Kidney (tissue), 14 donors: ENCODE results near the gene SEMA4A. TPM values are rescaled to one million over a fixed set of nuclear protein-coding genes. Genes with fewer than 3 reads are reported as not detected.

Experiments used
- DNase-seq, 5 donors: peaks; one replicate each; pipeline ENCODE4 v3.0.0-alpha.2; 2013 to 2020
- FAIRE-seq: peaks from 2 replicates; lab custom pipeline; 2012; peaks lifted over from hg19 to GRCh38; lab: Jason Lieb, UNC
- H3K27ac ChIP-seq, 2 donors: one replicate each; pipeline ENCODE4 v1.7.0; 2013; ENCODE audit warnings: low read depth in 2 of 2, low read length in 2 of 2, inconsistent platforms in 1 of 2
- H3K27me3 ChIP-seq: one replicate; pipeline ENCODE4 v1.7.1; 2013; ENCODE audit warnings: low read length, inconsistent platforms; ENCODE audit not compliant: control insufficient read depth, insufficient read depth
- H3K36me3 ChIP-seq, 3 donors: one replicate each; pipeline versions ENCODE4 v1.7.0 to v1.7.1; 2013; ENCODE audit warnings: low read length in 3 of 3, control low read depth in 1 of 3, inconsistent platforms in 1 of 3; ENCODE audit not compliant: insufficient read depth in 3 of 3, control insufficient read depth in 2 of 3
- H3K4me1 ChIP-seq, 3 donors: one replicate each; pipeline versions ENCODE4 v1.7.0 to v1.7.1; 2013; ENCODE audit warnings: low read length in 3 of 3, inconsistent platforms in 1 of 3, low read depth in 1 of 3; ENCODE audit not compliant: control insufficient read depth in 2 of 3, insufficient read depth in 2 of 3
- H3K4me3 ChIP-seq, 3 donors: one replicate each; pipeline versions ENCODE4 v1.7.0 to v1.8.1; 2013; ENCODE audit warnings: low read length in 3 of 3, control low read depth in 1 of 3, inconsistent platforms in 1 of 3
- H3K9ac ChIP-seq, 3 donors: one replicate each; pipeline versions ENCODE4 v1.7.0 to v1.7.1; 2013; ENCODE audit warnings: low read length in 3 of 3, control low read depth in 1 of 3, inconsistent platforms in 1 of 3
- H3K9me3 ChIP-seq, 3 donors: one replicate each; pipeline versions ENCODE4 v1.7.0 to v1.7.1; 2013; ENCODE audit warnings: low read length in 3 of 3, control low read depth in 1 of 3, inconsistent platforms in 1 of 3; ENCODE audit not compliant: control insufficient read depth in 2 of 3, insufficient read depth in 1 of 3
- CTCF ChIP-seq: IDR thresholded peaks from 3 replicates; pipeline ENCODE4 v1.5.1; 2012; ENCODE audit warnings: mild to moderate bottlenecking, moderate library complexity, borderline replicate concordance; ENCODE audit not compliant: insufficient read depth; ENCODE audit errors: extremely low read depth
- intact Hi-C: fragments of 100-400 bp; cut with DNase I; formaldehyde crosslinking; loops from one replicate; pipeline ENCODE4 v1.11.1; 2022
- polyA plus RNA-seq: library from polyadenylated mRNA; stranded (reverse); fragments of 350-450 nt; fragmentation: Illumina TruSeq; extraction: RNeasy Lipid Tissue Mini Kit (QIAGEN cat#74804); gene quantifications from one replicate; pipeline ENCODE4 v1.2.3, GENCODE V29; 2014; ENCODE audit warnings: low read depth, low replicate concordance; ENCODE audit not compliant: insufficient read depth
- total RNA-seq: library from RNA; stranded (reverse); fragmentation: NEBNext Ultra II Directional; extraction: Animal tissue kit (Norgen Biotek cat#: 25700); gene quantifications from one replicate; pipeline ENCODE4 v1.2.1, GENCODE V29; 2021
- donor health status: control.
- donor health status: control.
- donor health status: control.
- donor health status: control.
- donor health status: control.
- donor health status: DM: yes; HTN: yes; CAD: no.
- donor health status: Normal renal cell carcinoma (clear cell type).

Gene SEMA4A
- total and polyA plus RNA-seq, 2 donors from 2014 or later = 16.4 to 45.9 TPM

GRCh38 chr1:156217871-156218270 lies 64.5 kb downstream of the SEMA4A start:
- no peaks in the 10 kb centered on the region for H3K27me3 ChIP-seq
- FAIRE-seq = no peak
- H3K9me3 ChIP-seq = no peaks in the 10 kb centered on the region
- TF ChIP-seq CTCF = no peak
- peaks cover 6 to 17% (median 8%) of the 10 kb centered on the region in 3 donors for H3K36me3 ChIP-seq
- peaks cover 0 to 5% (median 5%) of the 10 kb centered on the region in 3 donors for H3K4me1 ChIP-seq
- no peak for DNase-seq
- H3K27ac ChIP-seq = peak overlapping the region in 1 of 2 donors; percentile 20
- intact Hi-C loops = no loop called here
- H3K9ac ChIP-seq = no peak overlapping the region
- H3K4me3 ChIP-seq = no peak overlapping the region

- no peak for FAIRE-seq
- intact Hi-C loops = loop anchor here (5.0 kb wide), 1 partner anchor 128 kb away; no protein-coding TSS in a partner anchor
- DNase-seq = no peak
- H3K9ac ChIP-seq = no peak overlapping the region
- H3K27me3 ChIP-seq = no peaks in the 10 kb centered on the region
- no peak overlapping the region for H3K27ac ChIP-seq
- H3K9me3 ChIP-seq = no peaks in the 10 kb centered on the region
- peaks cover 3 to 27% (median 16%) of the 10 kb centered on the region in 3 donors for H3K36me3 ChIP-seq
- peaks cover 0 to 5% (median 2%) of the 10 kb centered on the region in 3 donors for H3K4me1 ChIP-seq
- H3K4me3 ChIP-seq = no peak overlapping the region
- TF ChIP-seq CTCF = no peak
Observed at GRCh38 chr1:156220226-156220625, 66.8 kb downstream of the SEMA4A start.

DNA sequence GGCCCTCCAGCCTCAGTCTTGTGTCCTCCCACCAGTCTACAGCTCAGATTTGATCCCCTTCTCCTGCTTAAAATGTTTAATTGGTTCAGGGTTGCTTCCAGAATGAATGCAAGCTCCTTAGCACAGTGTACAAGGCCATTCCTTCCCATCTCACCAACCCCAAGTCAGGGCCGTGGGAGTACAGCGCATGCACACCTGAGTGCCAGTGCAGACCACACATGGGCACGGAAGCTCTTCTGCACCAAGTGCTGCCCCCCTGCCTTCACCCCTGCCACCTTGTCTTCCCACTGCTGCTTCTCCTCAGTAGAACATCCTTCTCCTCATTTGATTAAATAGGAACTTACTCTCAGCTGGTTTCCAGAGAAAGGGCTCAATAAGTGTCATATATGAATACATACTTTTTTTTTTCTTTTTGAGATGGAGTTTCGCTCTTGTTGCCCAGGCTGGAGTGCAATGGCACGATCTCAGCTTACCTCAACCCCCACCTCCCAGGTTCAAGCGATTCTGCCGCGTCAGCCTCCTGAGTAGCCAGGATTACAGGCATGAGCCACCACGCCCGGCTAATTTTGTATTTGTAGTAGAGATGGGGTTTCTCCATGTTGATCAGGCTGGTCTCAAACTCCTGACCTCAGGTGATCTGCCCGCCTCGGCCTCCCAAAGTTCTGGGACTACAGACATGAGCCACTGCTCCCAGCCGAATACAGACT lies 68.8 kb downstream of the SEMA4A start:
- peaks cover 3 to 27% (median 19%) of the 10 kb centered on the region in 3 donors for H3K36me3 ChIP-seq
- H3K4me1 ChIP-seq = peaks cover 0 to 5% (median 2%) of the 10 kb centered on the region in 3 donors
- intact Hi-C loops = loop anchor here (5.0 kb wide), 1 partner anchor 130 kb away; no protein-coding TSS in a partner anchor
- no peaks in the 10 kb centered on the region for H3K9me3 ChIP-seq
- no peaks in the 10 kb centered on the region for H3K27me3 ChIP-seq
- H3K4me3 ChIP-seq = no peak overlapping the region
- H3K27ac ChIP-seq = no peak overlapping the region
- FAIRE-seq (no peak), DNase-seq (no peak)
- H3K9ac ChIP-seq = no peak overlapping the region
- TF ChIP-seq CTCF = no peak
